Neural progenitor cell (in vitro differentiated cells): ENCODE results near the gene NDUFS6.

Source experiments
- CTCF ChIP-seq: fragments of 200-600 bp; sonication (generic); IDR thresholded peaks from 2 replicates; pipeline ENCODE4 v1.5.1; 2017; ENCODE audit warnings: antibody characterized with exemption, mild to moderate bottlenecking
- EZH2 ChIP-seq: fragments of 200-600 bp; sonication (generic); IDR thresholded peaks from 2 replicates; pipeline ENCODE4 v1.6.1; 2017; ENCODE audit warnings: antibody characterized with exemption, mild to moderate bottlenecking, moderate library complexity

DNA sequence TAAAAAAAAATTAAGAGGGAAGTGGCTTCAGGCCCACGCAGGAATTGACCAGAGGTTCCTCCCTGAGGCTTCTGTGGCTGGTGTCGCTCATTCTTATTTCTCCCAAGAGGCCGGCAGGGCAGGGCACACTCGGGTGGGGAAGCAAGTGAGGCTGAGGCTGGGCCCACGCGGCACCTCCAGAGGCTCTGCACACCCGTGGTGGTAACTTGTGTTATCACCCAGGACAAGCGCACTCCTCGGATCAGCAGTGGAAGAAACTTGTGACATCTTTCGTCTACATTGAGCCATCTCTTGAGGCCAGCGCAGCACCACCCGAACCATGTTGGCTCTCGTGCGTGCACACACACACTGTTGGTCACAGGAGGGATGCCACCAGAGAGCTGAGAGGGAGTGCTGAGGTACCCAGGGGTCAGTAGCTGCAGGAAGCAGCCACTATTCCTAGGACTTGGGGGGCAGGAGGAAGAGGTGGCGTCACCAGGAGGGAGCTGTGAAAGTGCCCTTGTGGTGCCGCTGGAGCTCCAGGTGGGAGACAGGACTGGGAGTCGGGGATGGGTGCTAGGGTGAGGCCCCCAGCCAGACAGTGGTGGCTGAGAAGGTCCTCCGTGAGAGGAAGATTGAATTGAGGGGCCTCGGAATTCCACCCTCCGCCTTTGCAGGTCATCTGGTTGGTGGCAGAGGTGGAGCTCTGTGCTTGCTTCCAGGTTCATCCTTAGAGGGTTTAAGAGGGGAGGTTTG lies 6.4 kb downstream of the NDUFS6 start:
- TF ChIP-seq EZH2 = no peak
- no peak for TF ChIP-seq CTCF
